Kidney tubule cell (primary cell): ENCODE data around the gene CCNI2.
"Not testable (repeated sequence)": the region's sequence is repeated elsewhere in the genome, so short reads cannot be mapped to it uniquely, and the experiment has no call there.

ENCODE experiments used
- DNase-seq: peaks from one replicate; pipeline ENCODE4 v3.0.0-alpha.2; 2018; ENCODE audit warnings: low spot score

CCNI2 gene

DNA sequence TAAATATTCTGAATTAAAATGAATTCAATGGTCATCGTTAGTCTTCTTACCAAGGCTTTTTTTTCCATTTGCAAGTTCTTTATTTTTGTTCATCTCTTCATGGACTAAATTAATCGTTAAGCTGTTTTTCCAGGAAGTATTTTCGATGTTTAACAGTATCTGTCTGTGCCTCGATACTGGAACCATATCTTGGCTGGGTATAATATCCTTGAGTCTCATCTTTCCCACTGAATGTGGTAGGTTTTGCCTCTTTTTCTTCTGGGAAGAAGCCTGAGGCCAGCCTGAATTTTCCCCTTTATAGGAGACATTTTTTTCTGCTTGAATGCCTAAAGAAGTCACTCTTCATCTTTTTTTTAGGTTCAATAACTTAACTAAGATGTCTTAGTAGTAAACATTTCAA, 33.8 kb downstream of the CCNI2 start:
- DNase-seq: no peak

DNA sequence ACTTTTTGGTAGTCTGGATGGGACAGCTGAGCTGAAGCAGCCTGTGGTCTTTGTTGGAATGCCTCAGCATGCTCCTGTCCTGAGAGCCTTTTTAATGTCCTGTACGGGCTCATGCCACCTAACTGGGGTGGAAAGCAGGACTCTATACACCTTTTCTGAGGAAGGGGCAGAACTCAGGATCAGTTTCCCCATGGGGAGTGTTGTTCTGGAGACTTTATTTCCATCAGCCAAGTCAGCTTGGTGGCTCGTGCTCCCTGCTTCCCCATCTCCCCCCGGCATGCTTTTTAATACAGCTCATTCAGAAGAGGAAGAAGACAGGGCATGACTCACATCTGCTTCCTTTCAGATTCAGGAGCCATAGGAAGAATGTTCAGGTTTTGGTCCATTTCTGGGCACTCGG, 34.9 kb downstream of the CCNI2 start:
- DNase-seq: peak; percentile 66

DNA sequence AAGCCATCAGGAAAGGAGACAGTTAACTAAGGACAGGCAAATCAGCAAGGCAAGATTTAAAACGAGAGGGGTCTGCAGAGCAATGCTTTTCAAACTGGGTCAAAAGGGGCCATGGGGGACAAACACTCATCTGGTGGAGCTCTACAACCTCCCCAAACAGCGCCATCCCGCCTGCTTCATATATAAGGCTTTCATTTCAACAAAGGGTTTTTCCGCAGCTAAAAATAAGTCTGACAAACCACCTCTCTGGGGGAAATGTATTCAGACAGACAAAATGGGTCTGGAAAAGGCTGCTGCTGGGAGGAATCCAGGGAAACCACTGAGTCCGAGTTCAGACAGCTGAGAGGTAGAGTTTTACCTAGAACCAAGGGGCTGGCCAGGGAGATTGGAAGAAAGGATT, 38.1 kb downstream of the CCNI2 start:
- DNase-seq: no peak

DNA sequence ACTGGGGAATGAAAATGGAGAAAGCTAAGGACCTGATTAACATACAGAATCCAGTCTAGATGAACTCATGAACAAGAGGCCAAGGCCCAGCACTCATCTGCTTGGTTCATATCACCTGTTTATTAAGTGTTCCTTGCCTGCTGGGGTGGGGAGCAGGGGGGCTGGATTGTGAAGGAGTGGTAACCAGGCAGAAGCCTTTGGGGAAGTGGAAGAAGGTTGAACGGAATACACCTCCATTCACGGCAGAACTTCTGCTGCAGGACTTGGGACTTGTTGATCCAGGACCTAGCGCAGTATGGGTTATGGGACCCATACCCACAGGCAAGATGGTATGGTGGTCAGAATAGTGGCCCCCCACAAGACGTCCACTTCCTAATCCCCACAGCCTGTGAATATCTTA, 38.6 kb downstream of the CCNI2 start:
- no peak for DNase-seq

DNA sequence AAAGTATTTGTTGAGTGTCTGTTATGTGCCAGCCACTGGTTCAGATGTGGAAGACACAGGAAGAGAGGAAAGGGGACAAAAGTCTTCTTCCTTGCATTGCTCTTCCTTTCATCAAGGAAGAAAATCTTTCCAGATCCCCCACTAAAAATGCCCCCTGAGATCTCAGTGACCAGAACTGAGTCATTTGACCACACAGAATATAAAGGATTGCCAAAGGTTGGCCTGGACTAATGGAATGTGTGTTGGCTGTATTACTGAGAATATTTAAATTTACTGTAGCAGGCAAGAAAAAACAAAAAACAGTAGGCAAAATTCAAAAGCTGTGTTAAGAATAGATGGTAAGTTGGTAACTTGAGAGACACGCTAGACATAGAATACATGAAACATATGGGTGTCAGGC, 39.9 kb downstream of the CCNI2 start:
- no peak for DNase-seq

DNA sequence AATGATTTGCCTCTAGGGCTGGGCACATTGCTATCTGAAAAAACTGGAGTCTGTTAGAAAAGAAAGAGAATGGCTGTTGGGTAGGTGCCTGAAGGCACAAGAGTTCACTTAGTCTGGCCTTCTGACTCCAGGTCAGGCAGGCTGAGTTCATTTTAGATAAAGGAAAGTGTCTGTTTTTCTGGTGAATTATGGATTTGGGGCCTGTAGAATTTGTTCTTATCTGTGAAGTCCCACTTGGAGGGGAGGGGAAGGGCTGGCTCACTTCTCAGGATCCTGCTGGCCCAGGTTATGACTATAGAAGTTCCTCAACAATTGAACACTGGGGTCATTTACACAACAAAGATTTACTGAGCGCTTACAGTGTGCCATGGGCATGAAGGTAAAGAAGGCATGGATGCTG, 41.3 kb downstream of the CCNI2 start:
- no peak for DNase-seq

DNA sequence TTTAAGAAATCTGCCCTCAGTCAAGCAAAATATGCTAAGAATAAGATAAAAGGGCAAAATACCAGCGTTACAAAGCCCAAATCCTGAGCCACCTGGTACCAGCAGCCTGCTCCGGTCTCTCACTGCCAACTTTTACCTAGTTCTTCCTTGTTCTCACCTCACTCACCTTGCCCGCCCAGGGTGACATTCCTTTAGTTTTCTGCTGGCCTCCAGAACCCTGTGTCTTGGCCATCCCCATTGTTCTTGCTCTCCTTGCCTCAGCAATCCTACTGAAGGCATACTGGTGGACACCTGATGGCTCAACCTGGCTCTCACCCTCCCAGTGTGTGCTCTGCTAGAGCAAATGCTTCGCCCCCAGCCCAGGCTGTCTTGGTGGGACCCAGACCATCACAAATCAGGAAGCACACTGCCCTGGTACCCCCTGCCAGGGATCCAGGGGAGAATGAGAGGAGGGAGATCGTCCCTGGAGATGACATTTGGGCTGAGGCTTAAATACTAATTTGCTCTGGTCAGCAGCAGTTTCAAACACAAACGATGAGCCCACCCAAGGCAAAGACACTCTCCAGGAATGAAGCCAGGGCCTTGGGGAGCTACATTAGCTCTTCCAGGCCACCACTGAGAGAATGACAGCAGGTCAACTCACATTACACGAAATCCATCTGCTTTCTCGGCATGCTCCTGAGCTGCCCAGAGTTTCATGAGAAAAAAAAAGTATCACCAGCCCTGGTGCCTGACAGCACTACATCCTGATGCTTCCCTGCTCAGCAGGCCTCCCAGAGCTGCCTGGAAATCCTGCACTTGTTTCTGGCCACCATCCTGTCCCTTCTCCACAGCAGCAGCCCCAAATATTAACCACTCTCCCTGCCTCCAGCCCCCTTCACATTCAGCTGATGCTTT, 42.0 kb downstream of the CCNI2 start:
- no peak for DNase-seq

DNA sequence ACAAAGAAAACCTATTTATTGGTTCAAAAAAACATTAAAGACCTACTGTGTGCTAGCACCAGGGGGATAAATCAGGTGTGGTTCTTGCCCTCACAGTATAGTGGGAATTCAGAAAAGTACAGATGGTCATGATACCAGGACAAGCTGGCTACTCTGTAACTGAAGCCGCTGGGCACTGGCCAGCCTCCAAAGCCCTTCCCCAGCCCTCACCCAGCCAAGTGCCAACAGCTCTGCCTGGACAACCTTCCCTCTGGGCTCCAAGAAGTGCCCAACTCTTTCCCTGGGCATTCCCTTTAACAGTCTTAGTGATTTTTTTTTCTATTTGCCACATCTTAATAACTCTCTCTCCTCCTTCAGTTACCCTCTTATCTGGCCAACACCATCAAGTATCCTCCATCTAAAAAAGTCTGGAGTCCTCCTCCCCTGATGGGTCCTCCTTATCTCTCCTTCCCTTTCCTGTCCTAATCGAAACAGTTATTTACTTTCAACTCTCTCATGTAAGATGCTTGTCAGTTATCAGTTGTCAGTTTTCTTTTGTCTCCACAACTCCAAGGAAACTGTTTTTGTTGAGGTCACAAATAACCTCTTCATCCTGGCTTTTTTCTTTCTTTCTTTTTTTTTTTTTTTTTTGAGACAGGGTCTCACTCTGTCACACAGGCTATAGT, 43.1 kb downstream of the CCNI2 start:
- no peak for DNase-seq

DNA sequence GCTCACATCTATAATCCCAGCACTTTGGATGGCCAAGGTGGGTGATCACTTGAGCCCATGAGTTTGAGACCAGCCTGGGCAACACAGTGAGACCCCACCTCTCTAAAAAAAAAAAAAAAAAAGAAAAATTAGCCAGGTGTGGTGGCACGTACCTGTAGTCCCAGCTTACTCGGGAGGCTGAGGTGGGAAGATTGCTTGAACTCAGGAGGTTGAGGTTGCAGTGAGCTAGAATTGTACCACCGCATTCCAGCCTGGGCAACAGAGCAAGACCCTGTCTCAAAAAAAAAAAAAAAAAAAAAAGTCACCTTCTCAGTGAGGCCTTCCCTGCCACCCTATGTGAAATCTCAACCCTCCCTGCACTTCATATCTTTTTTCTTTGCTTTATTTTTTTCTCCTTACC, 43.8 kb downstream of the CCNI2 start:
- no peak for DNase-seq

DNA sequence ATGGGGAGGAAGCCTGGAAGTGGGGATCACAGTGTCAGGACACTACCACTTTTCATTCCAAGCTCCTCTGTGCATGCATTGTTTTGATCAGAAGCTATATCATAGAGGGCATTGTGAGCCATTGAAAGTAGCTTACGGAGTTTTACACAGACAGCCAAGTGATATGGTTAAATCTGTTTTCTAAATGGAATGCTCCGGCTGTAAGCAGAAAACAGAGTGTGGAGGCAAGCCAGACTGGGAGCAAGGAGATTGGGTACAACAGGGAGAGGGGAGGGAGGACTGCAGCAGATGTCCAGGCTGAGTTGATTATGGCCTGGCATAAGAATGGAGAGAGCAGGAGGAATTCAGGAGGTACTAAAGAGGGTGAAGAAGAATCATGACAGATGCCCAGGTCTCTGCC, 50.4 kb downstream of the CCNI2 start:
- no peak for DNase-seq

DNA sequence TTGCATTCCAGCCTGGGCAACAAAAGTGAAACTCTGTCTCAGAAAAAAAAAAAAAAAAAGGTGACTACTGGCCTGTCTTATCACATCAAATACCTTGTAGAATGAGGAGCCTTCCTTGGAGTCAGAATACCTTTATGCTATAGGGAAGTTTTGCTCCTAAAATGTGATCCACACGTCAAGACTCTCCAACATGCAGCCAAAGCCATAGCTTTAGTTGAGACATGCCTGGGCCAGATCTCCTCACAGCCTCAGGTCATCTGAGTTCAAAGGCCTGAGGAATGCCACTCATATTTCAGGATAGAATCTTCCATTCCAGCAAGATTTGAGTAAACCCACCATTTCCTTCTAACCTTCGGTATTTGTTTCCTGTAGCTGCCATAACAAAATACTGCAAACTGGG, 52.2 kb downstream of the CCNI2 start:
- no peak for DNase-seq

DNA sequence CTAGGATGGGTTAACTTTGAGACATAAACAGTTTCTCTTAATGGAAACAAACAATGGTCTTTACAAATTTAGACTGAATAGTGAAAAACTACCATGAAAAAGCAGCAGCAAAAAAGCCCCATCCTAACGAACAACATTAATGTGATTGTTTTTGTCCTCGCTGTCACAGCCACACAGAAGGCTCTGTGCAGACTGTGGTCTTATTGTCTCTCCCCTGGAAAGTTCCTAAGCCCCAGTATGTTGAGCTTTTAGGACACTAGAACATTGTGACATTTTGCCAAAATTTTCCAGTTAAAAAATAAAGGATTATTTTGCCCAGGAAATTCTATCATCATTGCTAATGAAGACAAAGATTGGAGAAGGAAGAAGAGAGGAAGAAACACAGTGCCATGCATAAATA, 53.3 kb downstream of the CCNI2 start:
- DNase-seq: no peak

DNA sequence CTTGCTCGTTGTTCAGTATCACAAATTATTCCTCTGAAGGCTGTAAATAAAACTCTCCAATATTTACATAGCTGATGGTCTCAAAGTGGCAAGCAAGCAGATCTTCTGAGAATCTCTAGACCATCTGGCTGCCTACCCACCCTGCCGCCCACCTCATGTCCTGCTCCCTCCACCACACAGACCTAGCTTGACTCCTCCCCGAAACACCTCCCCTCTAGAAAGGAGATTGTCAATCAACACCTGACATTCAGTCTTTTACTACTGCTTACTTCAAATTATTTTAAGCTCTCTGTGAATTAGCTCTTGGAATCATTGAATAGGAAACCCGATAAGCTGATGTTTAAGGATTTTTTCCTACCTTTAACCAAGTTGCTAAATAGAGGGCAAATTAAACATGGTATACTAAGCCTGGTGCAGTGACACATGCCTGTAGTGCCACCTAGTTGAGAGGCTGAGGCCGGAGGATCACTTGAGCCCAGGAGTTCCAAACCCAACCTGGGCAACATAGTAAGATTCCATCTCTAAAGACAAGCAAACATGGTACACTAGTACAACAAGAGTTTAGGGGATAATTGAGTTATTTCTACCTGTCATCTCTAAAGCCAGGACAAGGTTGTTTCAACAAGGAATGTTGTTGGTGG, 54.9 kb downstream of the CCNI2 start:
- DNase-seq: no peak

DNA sequence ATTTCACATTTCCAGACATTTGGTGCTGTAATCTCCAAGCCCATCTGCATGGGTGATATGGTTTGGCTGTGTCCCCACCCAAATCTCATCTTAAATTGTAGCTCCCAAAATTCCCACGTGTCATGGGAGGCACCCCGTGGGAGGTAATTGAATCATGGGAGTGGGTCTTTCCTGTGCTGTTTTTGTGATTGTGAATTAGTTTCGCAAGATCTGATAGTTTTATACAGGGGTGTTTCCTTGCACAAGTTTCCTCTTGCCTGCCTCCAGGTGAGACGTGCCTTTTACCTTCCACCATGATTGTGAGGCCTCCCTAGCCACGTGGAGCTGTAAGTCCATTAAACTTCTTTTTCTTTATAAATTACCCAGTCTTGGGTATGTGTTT, 55.5 kb downstream of the CCNI2 start:
- not testable (repeated sequence) for DNase-seq
